Uterus (tissue), 4 donors: Measurements from ENCODE around the gene HTRA1. TPM values are rescaled to one million over a fixed set of nuclear protein-coding genes. Genes with fewer than 3 reads are reported as not detected.

Source experiments
- DNase-seq, 2 donors: peaks; one replicate each; pipeline ENCODE4 v3.0.0-alpha.2; 2019 to 2020
- H3K27ac ChIP-seq, 2 donors: fragments of 200-600 bp; sonication (generic); 1 replicate in 1 of 2; 2 replicates in 1 of 2; pipeline ENCODE4 v1.5.1; 2016 to 2018
- H3K27me3 ChIP-seq, 2 donors: fragments of 200-600 bp; sonication (generic); one replicate each; pipeline ENCODE4 v1.5.1; 2018 to 2019; ENCODE audit warnings: control low read depth in 1 of 2
- H3K36me3 ChIP-seq, 2 donors: fragments of 200-600 bp; sonication (generic); one replicate each; pipeline ENCODE4 v1.5.1; 2019; ENCODE audit warnings: control low read depth in 1 of 2
- H3K4me1 ChIP-seq, 2 donors: fragments of 200-600 bp; sonication (generic); one replicate each; pipeline ENCODE4 v1.5.1; 2018 to 2019; ENCODE audit warnings: control low read depth in 1 of 2
- H3K4me3 ChIP-seq, 2 donors: fragments of 200-600 bp; sonication (generic); 1 replicate in 1 of 2; 2 replicates in 1 of 2; pipeline ENCODE4 v1.5.1; 2018 to 2019; ENCODE audit warnings: mild to moderate bottlenecking in 1 of 2
- H3K9me3 ChIP-seq, 2 donors: fragments of 200-600 bp; sonication (generic); one replicate each; pipeline ENCODE4 v1.5.1; 2019; ENCODE audit warnings: control low read depth in 1 of 2
- CTCF ChIP-seq, 4 experiments: fragments of 200-600 bp in 2 of 4; fragments of 450-650 bp in 2 of 4; sonication (generic) in 2 of 4; IDR thresholded peaks; one replicate each; pipeline ENCODE4 v1.5.1; 2016 to 2019; ENCODE audit warnings: antibody characterized with exemption in 4 of 4, mild to moderate bottlenecking in 2 of 4, moderate library complexity in 1 of 4
- POLR2A ChIP-seq, 2 donors: fragments of 450-650 bp; IDR thresholded peaks; one replicate each; pipeline ENCODE4 v1.6.1; 2016; ENCODE audit warnings: antibody characterized with exemption in 2 of 2, mild to moderate bottlenecking in 1 of 2, moderate library complexity in 1 of 2
- intact Hi-C: fragments of 100-400 bp; cut with DNase I; formaldehyde crosslinking; loops from one replicate; pipeline ENCODE4 v1.15.1; 2023; ENCODE audit warnings: low total_unique reads
- total RNA-seq, 4 donors: library from RNA; depleted of rRNA in 3 of 4; stranded (reverse); fragments of >200 nt in 3 of 4; gene quantifications; one replicate each; pipeline versions ENCODE4 v1.1.0 to v1.2.4, GENCODE V29; 2014 to 2023
- donor health status: DM: yes; HTN: yes; CAD: no.

HTRA1 gene
- total RNA-seq, result 100 to 1,000 TPM in 3 of 4 donors, 10 to 100 TPM in 1; 98.3 to 153 (median 142) TPM

DNA sequence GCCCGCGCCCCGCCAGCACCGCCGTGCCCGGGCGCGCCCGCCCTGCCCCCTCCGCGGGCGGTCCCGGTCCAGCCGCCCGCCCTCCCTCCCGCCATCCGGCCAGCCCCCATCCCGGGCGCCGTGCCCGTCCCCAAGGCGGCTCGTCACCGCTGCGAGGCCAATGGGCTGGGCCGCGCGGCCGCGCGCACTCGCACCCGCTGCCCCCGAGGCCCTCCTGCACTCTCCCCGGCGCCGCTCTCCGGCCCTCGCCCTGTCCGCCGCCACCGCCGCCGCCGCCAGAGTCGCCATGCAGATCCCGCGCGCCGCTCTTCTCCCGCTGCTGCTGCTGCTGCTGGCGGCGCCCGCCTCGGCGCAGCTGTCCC lies at the start of gene HTRA1:
HTRA1 (plus strand) TSS at position 187 of the 362 bp plus-strand sequence; CDS start at position 287, 100 bp downstream.
- intact Hi-C loops, result no loop called here
- Histone ChIP-seq H3K4me1 (peaks cover 0 to 4% of the 10 kb centered on the region in 2 donors), H3K36me3 (no peaks in the 10 kb centered on the region), H3K9me3 (no peaks in the 10 kb centered on the region), H3K27ac (peak within 1 kb of the TSS; percentile 90 to 96), H3K4me3 (peak within 1 kb of the TSS; percentile 56 to 85), H3K27me3 (no peaks in the 10 kb centered on the region)
- TF ChIP-seq CTCF (IDR thresholded peaks at IDR 0.05), result no peak
- TF ChIP-seq POLR2A (IDR thresholded peaks at IDR 0.05), result peak; percentile 25 to 63
- DNase-seq, result peak; percentile 75 to 80

- no peak for DNase-seq
- Histone ChIP-seq H3K27me3 (no peaks in the 10 kb centered on the region), H3K4me1 (no peaks in the 10 kb centered on the region), H3K4me3 (no peak overlapping the region), H3K36me3 (no peaks in the 10 kb centered on the region), H3K9me3 (no peaks in the 10 kb centered on the region), H3K27ac (no peak overlapping the region)
- TF ChIP-seq CTCF (IDR thresholded peaks at IDR 0.05) (no peak), POLR2A (IDR thresholded peaks at IDR 0.05) (no peak)
- intact Hi-C loops, result no loop called here
Measured at GRCh38 chr10:122413327-122413726, 48.0 kb upstream of the HTRA1 start.

DNA sequence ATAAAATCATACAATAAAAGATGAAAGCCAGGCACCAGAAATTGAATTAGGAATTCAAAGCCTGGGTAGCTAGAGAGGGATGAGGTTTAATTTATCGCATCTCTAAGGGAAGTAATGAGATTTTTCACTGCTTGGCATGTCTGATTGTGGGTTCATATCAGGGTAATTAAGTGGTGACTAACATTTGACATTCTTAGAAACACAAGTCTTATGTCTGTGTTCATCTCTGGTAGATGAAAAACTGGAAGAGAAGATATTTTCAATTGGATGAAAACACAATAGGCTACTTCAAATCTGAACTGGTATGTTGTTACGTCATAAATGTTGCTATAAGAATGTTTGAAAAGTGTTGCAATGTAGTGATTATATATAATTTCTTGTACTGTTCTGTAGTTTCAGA lies 43.7 kb upstream of the HTRA1 start:
- DNase-seq, result no peak
- Histone ChIP-seq H3K4me1 (no peaks in the 10 kb centered on the region), H3K9me3 (no peaks in the 10 kb centered on the region), H3K27me3 (no peaks in the 10 kb centered on the region), H3K4me3 (no peak overlapping the region), H3K36me3 (no peaks in the 10 kb centered on the region), H3K27ac (no peak overlapping the region)
- TF ChIP-seq CTCF (IDR thresholded peaks at IDR 0.05) (no peak), POLR2A (IDR thresholded peaks at IDR 0.05) (no peak)
- intact Hi-C loops, result no loop called here

GRCh38 chr10:122419016-122419415 lies 42.3 kb upstream of the HTRA1 start:
- no peak for DNase-seq
- no peak overlapping the region for H3K27ac ChIP-seq

More at GRCh38 chr10:122419016-122419415, 42.3 kb upstream of the HTRA1 start:
- Histone ChIP-seq H3K36me3 (no peaks in the 10 kb centered on the region), H3K4me1 (no peaks in the 10 kb centered on the region), H3K27me3 (no peaks in the 10 kb centered on the region), H3K4me3 (no peak overlapping the region), H3K9me3 (no peaks in the 10 kb centered on the region)
- intact Hi-C loops, result no loop called here
- no peak for TF ChIP-seq POLR2A (IDR thresholded peaks at IDR 0.05)
- TF ChIP-seq CTCF (IDR thresholded peaks at IDR 0.05), result no peak
